Neural cell (in vitro differentiated cells): Measurements from ENCODE around the gene CCDC148. TPM values are rescaled to one million over a fixed set of nuclear protein-coding genes. Genes with fewer than 3 reads are reported as not detected.

Source experiments
- H2AFZ ChIP-seq: fragments of 200-600, 300-800 bp; sonication (generic), shearing (Covaris generic); 2 replicates; pipeline ENCODE4 v1.6.0; 2014; ENCODE audit warnings: low read depth, mild to moderate bottlenecking, antibody characterized with exemption, low read length, moderate library complexity
- H3F3A ChIP-seq: fragments of 200-600 bp; shearing (Covaris generic); 2 replicates; pipeline ENCODE4 v1.6.1; 2016; ENCODE audit warnings: mild to moderate bottlenecking, moderate library complexity, mixed read lengths, antibody characterized with exemption, low read length; ENCODE audit not compliant: insufficient read depth, poor library complexity, severe bottlenecking
- H3K27ac ChIP-seq: fragments of 200-600, 300-800 bp; sonication (generic), shearing (Covaris generic); 2 replicates; pipeline ENCODE4 v1.5.1; 2014; ENCODE audit warnings: mild to moderate bottlenecking, low read length, moderate library complexity
- H3K27me3 ChIP-seq: fragments of 300-800, 200-600 bp; sonication (generic), shearing (Covaris generic); 2 replicates; pipeline ENCODE4 v1.6.0; 2014; ENCODE audit warnings: mild to moderate bottlenecking, low read depth, low read length, moderate library complexity; ENCODE audit not compliant: insufficient read depth
- H3K36me3 ChIP-seq: fragments of 300-800, 200-600 bp; sonication (generic), shearing (Covaris generic); 2 replicates; pipeline ENCODE4 v1.5.1; 2014; ENCODE audit warnings: mild to moderate bottlenecking, antibody characterized with exemption, low read length, moderate library complexity; ENCODE audit not compliant: insufficient read depth
- H3K4me2 ChIP-seq: fragments of 300-800, 200-600 bp; sonication (generic), shearing (Covaris generic); 2 replicates; pipeline ENCODE4 v1.6.0; 2014; ENCODE audit warnings: mild to moderate bottlenecking, low read length
- H3K4me3 ChIP-seq: fragments of 300-800, 200-600 bp; sonication (generic), shearing (Covaris generic); 2 replicates; pipeline ENCODE4 v1.5.1; 2014; ENCODE audit warnings: mild to moderate bottlenecking, low read length, moderate library complexity
- H3K79me2 ChIP-seq: fragments of 200-600 bp; shearing (Covaris generic); replicated peaks from 2 replicates; pipeline ENCODE4 v1.6.0; 2014; ENCODE audit warnings: mild to moderate bottlenecking, low read length, moderate library complexity; ENCODE audit not compliant: insufficient read depth
- H3K9ac ChIP-seq: fragments of 300-800, 200-600 bp; sonication (generic), shearing (Covaris generic); 2 replicates; pipeline ENCODE4 v1.6.1; 2016; ENCODE audit warnings: mild to moderate bottlenecking, low read length, mixed read lengths
- H3K9me2 ChIP-seq: fragments of 200-600 bp; shearing (Covaris generic); 2 replicates; pipeline ENCODE4 v1.6.1; 2016; ENCODE audit warnings: mild to moderate bottlenecking, low read length, mixed read lengths; ENCODE audit not compliant: insufficient read depth
- H3K9me3 ChIP-seq: fragments of 200-600, 300-800 bp; sonication (generic), shearing (Covaris generic); 2 replicates; pipeline ENCODE4 v1.6.1; 2016; ENCODE audit warnings: mild to moderate bottlenecking, mixed run types, low read length, moderate library complexity, mixed read lengths
- H4K20me1 ChIP-seq: fragments of 200-600 bp; shearing (Covaris generic); 2 replicates; pipeline ENCODE4 v1.6.1; 2016; ENCODE audit warnings: mild to moderate bottlenecking, mixed run types; ENCODE audit not compliant: insufficient read depth
- CTCF ChIP-seq: fragments of 450-650 bp; IDR thresholded peaks from 2 replicates; pipeline ENCODE4 v1.5.1; 2014; ENCODE audit warnings: antibody characterized with exemption, mild to moderate bottlenecking, moderate library complexity; ENCODE audit not compliant: poor library complexity, severe bottlenecking
- EP300 ChIP-seq: fragments of 450-650 bp; conservative IDR thresholded peaks from 2 replicates; pipeline ENCODE4 v1.6.1; 2014; ENCODE audit warnings: antibody characterized with exemption, mild to moderate bottlenecking, moderate library complexity; ENCODE audit not compliant: poor library complexity, severe bottlenecking
- EZH2 ChIP-seq: fragments of 200-600, 300-800 bp; shearing (Covaris generic), sonication (generic); IDR thresholded peaks from 2 replicates; pipeline ENCODE4 v1.6.1; 2014; ENCODE audit warnings: antibody characterized with exemption, low read length, borderline replicate concordance, mild to moderate bottlenecking; ENCODE audit not compliant: insufficient read depth, poor library complexity, severe bottlenecking
- MXI1 ChIP-seq: fragments of 450-650 bp; conservative IDR thresholded peaks from 2 replicates; pipeline ENCODE4 v1.6.1; 2014; ENCODE audit warnings: antibody characterized with exemption, mild to moderate bottlenecking; ENCODE audit not compliant: poor library complexity, severe bottlenecking
- POLR2AphosphoS5 ChIP-seq: IDR thresholded peaks from 2 replicates; pipeline ENCODE4 v1.6.1; 2012
- RAD21 ChIP-seq: fragments of 450-650 bp; conservative IDR thresholded peaks from 2 replicates; pipeline ENCODE4 v1.6.1; 2014; ENCODE audit warnings: antibody characterized with exemption, mild to moderate bottlenecking, moderate library complexity
- REST ChIP-seq: IDR thresholded peaks from 2 replicates; pipeline ENCODE4 v1.6.1; 2012; ENCODE audit warnings: borderline replicate concordance
- SMC3 ChIP-seq: fragments of 450-650 bp; conservative IDR thresholded peaks from 2 replicates; pipeline ENCODE4 v1.6.1; 2014; ENCODE audit warnings: antibody characterized with exemption, mild to moderate bottlenecking, moderate library complexity; ENCODE audit not compliant: poor library complexity
- TAF1 ChIP-seq: IDR thresholded peaks from 2 replicates; pipeline ENCODE4 v1.6.1; 2012; ENCODE audit warnings: low read depth
- polyA plus RNA-seq: library from polyadenylated mRNA; depleted of rRNA; stranded (reverse); fragments of >200 nt; gene quantifications from 2 replicates; pipeline ENCODE4 v1.2.3, GENCODE V29; 2014

CCDC148 gene
- polyA plus RNA-seq, 1 donor from 2014 or later: 1.8 TPM

GRCh38 chr2:158125756-158126498 lies 330.6 kb downstream of the CCDC148 start:
- H3K36me3 ChIP-seq: no peaks in the 10 kb centered on the region
- no peaks in the 10 kb centered on the region for H3K9me3 ChIP-seq
- H2AFZ ChIP-seq: no peak overlapping the region
- no peaks in the 10 kb centered on the region for H3K27me3 ChIP-seq
- no peak overlapping the region for H3K4me3 ChIP-seq
- H3K9ac ChIP-seq: no peak overlapping the region
- H3K27ac ChIP-seq: no peak overlapping the region
- H3F3A ChIP-seq: no peaks in the 10 kb centered on the region
- no peaks in the 10 kb centered on the region for H4K20me1 ChIP-seq
- TF ChIP-seq EZH2 (no peak), POLR2AphosphoS5 (no peak), MXI1 (no peak), TAF1 (no peak), EP300 (no peak), CTCF (no peak), RAD21 (no peak), SMC3 (no peak), REST (no peak)
- H3K79me2 ChIP-seq: no peaks in the 10 kb centered on the region
- H3K9me2 ChIP-seq: no peaks in the 10 kb centered on the region
- no peak overlapping the region for H3K4me2 ChIP-seq

GRCh38 chr2:158124896-158125295 lies 331.7 kb downstream of the CCDC148 start:
- no peak overlapping the region for H3K27ac ChIP-seq
- H3K9me3 ChIP-seq: no peaks in the 10 kb centered on the region
- H3K9me2 ChIP-seq: no peaks in the 10 kb centered on the region
- no peak overlapping the region for H2AFZ ChIP-seq
- no peaks in the 10 kb centered on the region for H3K79me2 ChIP-seq
- no peak overlapping the region for H3K4me2 ChIP-seq
- no peaks in the 10 kb centered on the region for H3K36me3 ChIP-seq
- no peak overlapping the region for H3K9ac ChIP-seq
- TF ChIP-seq CTCF (no peak), EP300 (no peak), SMC3 (no peak), REST (no peak), EZH2 (no peak), POLR2AphosphoS5 (no peak), RAD21 (no peak), MXI1 (no peak), TAF1 (no peak)
- no peak overlapping the region for H3K4me3 ChIP-seq
- H3F3A ChIP-seq: no peaks in the 10 kb centered on the region
- no peaks in the 10 kb centered on the region for H3K27me3 ChIP-seq
- no peaks in the 10 kb centered on the region for H4K20me1 ChIP-seq
